Endothelial cell of umbilical vein (primary cell): ENCODE data around the gene AMZ1. TPM values are rescaled to one million over a fixed set of nuclear protein-coding genes. Genes with fewer than 3 reads are reported as not detected.
A peak's percentile ranks its signal among the peaks of the same experiment; 100 is the strongest.

Experiments
- BruUV-seq: library from RNA; stranded (reverse); fragments of 400-500 nt; replicated peaks from 2 replicates; lab custom pipeline; 2021; lab: Mats Ljungman, UMichigan
- CTCF ChIA-PET: fragments of 300-600, 350-600 bp; sonication (Branson Sonifier 250); formaldehyde crosslinking; loops from one replicate; lab custom pipeline; 2021; ENCODE audit warnings: antibody characterized with exemption, inconsistent platforms; lab: Charles Lee
- POLR2A ChIA-PET: fragments of 300-600, 350-600 bp; sonication (Branson Sonifier 250); formaldehyde crosslinking; loops from one replicate; lab custom pipeline; 2021; ENCODE audit warnings: antibody characterized with exemption, inconsistent platforms; lab: Charles Lee
- DNase-seq: peaks from one replicate; pipeline ENCODE4 v3.0.0-alpha.2; 2011; ENCODE audit warnings: low read depth, low spot score
- FAIRE-seq: peaks from 2 replicates; lab custom pipeline; 2011; peaks lifted over from hg19 to GRCh38; lab: Jason Lieb, UNC
- H2AFZ ChIP-seq: 2 replicates; pipeline ENCODE4 v1.6.0; 2012; ENCODE audit warnings: low read depth, low read length, control low read depth, inconsistent platforms
- H3K27ac ChIP-seq: 2 replicates; pipeline ENCODE4 v1.5.1; 2011; ENCODE audit warnings: low read depth, mild to moderate bottlenecking, control low read depth, low read length, moderate library complexity; ENCODE audit not compliant: insufficient read depth
- H3K27me3 ChIP-seq, 2 experiments: 2 replicates each; pipeline versions ENCODE4 v1.6.0 to v1.6.1; 2011; ENCODE audit warnings: low read length in 2 of 2, mixed read lengths in 1 of 2; ENCODE audit not compliant: control insufficient read depth in 2 of 2, insufficient read depth in 2 of 2
- H3K36me3 ChIP-seq, 2 experiments: 2 replicates in 1 of 2; 3 replicates in 1 of 2; pipeline ENCODE4 v1.5.1; 2011; ENCODE audit warnings: low read length in 2 of 2, mild to moderate bottlenecking in 1 of 2, moderate library complexity in 1 of 2; ENCODE audit not compliant: control insufficient read depth in 2 of 2, insufficient read depth in 2 of 2; ENCODE audit errors: extremely low read depth in 1 of 2
- H3K4me1 ChIP-seq: 3 replicates; pipeline ENCODE4 v1.5.1; 2011; ENCODE audit warnings: mild to moderate bottlenecking, low read length; ENCODE audit not compliant: control insufficient read depth, insufficient read depth; ENCODE audit errors: extremely low read depth
- H3K4me2 ChIP-seq: 2 replicates; pipeline ENCODE4 v1.6.1; 2011; ENCODE audit warnings: low read length, control low read depth, mixed read lengths; ENCODE audit not compliant: insufficient read depth
- H3K4me3 ChIP-seq, 3 experiments: fragments of 200-600 bp in 1 of 3; sonication (generic), shearing (Covaris generic) in 1 of 3; replicated peaks in 1 of 3; 2 replicates each; pipeline ENCODE4 v1.5.1; 2011 to 2016; ENCODE audit warnings: control low read depth in 3 of 3, low read length in 3 of 3, mild to moderate bottlenecking in 2 of 3, inconsistent platforms in 1 of 3, low read depth in 1 of 3, moderate library complexity in 1 of 3; ENCODE audit not compliant: insufficient read depth in 1 of 3
- H3K79me2 ChIP-seq: 2 replicates; pipeline ENCODE4 v1.6.0; 2012; ENCODE audit warnings: low read length, inconsistent platforms; ENCODE audit not compliant: control insufficient read depth, insufficient read depth
- H3K9ac ChIP-seq: replicated peaks from 2 replicates; pipeline ENCODE3; 2011; ENCODE audit warnings: low read length, control low read depth; ENCODE audit not compliant: insufficient read depth; ENCODE audit errors: extremely low read depth
- H3K9me1 ChIP-seq: replicated peaks from 3 replicates; pipeline ENCODE4 v1.6.0; 2011; ENCODE audit warnings: mild to moderate bottlenecking, low read length; ENCODE audit not compliant: control insufficient read depth, insufficient read depth; ENCODE audit errors: extremely low read depth
- H3K9me3 ChIP-seq: replicated peaks from 2 replicates; pipeline ENCODE4 v1.5.1; 2012; ENCODE audit warnings: low read length, inconsistent platforms; ENCODE audit not compliant: control insufficient read depth, insufficient read depth
- H4K20me1 ChIP-seq: replicated peaks from 2 replicates; pipeline ENCODE3; 2011; ENCODE audit warnings: mild to moderate bottlenecking, low read length; ENCODE audit not compliant: control insufficient read depth, insufficient read depth; ENCODE audit errors: extremely low read depth
- CTCF ChIP-seq, 2 donors: IDR thresholded peaks; 1 replicate in 1 of 2; 2 replicates in 1 of 2; pipeline ENCODE4 v1.5.1; 2011; ENCODE audit warnings: low read length in 2 of 2, mild to moderate bottlenecking in 2 of 2, moderate library complexity in 2 of 2, control low read depth in 1 of 2, inconsistent platforms in 1 of 2, low read depth in 1 of 2; ENCODE audit not compliant: insufficient read depth in 1 of 2; ENCODE audit errors: extremely low read depth in 1 of 2
- EZH2 ChIP-seq: IDR thresholded peaks from 2 replicates; pipeline ENCODE4 v1.6.1; 2012; ENCODE audit warnings: borderline replicate concordance, low read depth, mild to moderate bottlenecking, moderate library complexity, low read length, inconsistent platforms; ENCODE audit not compliant: severe bottlenecking
- FOS ChIP-seq: IDR thresholded peaks from 2 replicates; pipeline ENCODE4 v1.6.1; 2011; ENCODE audit warnings: mild to moderate bottlenecking, low read length, moderate library complexity, borderline replicate concordance; ENCODE audit not compliant: insufficient read depth
- GATA2 ChIP-seq: IDR thresholded peaks from 2 replicates; pipeline ENCODE4 v1.7.0; 2011; ENCODE audit warnings: low read depth, mild to moderate bottlenecking, moderate library complexity, mixed read lengths, low read length; ENCODE audit not compliant: insufficient read length, insufficient read depth
- JUN ChIP-seq: IDR thresholded peaks from 2 replicates; pipeline ENCODE4 v1.6.1; 2011; ENCODE audit warnings: borderline replicate concordance, low read depth; ENCODE audit not compliant: insufficient read length, insufficient read depth
- MAX ChIP-seq: IDR thresholded peaks from 2 replicates; pipeline ENCODE4 v1.6.1; 2011; ENCODE audit not compliant: insufficient read depth, insufficient read length
- MYC ChIP-seq: IDR thresholded peaks from one replicate; pipeline ENCODE4 v1.6.1; 2011; ENCODE audit warnings: mild to moderate bottlenecking, low read depth, low read length
- POLR2A ChIP-seq: IDR thresholded peaks from 2 replicates; pipeline ENCODE4 v1.6.1; 2012; ENCODE audit warnings: low read depth, mild to moderate bottlenecking, control low read depth, low read length
- POLR2AphosphoS5 ChIP-seq: IDR thresholded peaks from 2 replicates; pipeline ENCODE4 v1.6.1; 2012; ENCODE audit warnings: low read depth, mild to moderate bottlenecking, control low read depth, low read length, moderate library complexity; ENCODE audit not compliant: insufficient read depth
- dilution Hi-C: fragments of 300-500 bp; cut with MboI; formaldehyde crosslinking; loops from one replicate; pipeline ENCODE4 v1.15.0; 2019; ENCODE audit warnings: low sequenced_read_pairs; ENCODE audit not compliant: extremely low pct_ligation_motif_present
- intact Hi-C: fragments of 100-400 bp; cut with micrococcal nuclease; formaldehyde crosslinking; loops from one replicate; pipeline ENCODE4 v1.10.0; 2022
- polyA plus RNA-seq, 4 experiments: library from polyadenylated mRNA; depleted of rRNA in 3 of 4; stranded (reverse) in 3 of 4; unstranded in 1 of 4; fragments of >200 nt; gene quantifications; 2 replicates each; pipeline versions ENCODE4 v1.2.1 to v1.2.3, GENCODE V29; 2011 to 2012; ENCODE audit warnings: missing spikeins in 1 of 4
- total RNA-seq: library from RNA; stranded (reverse); gene quantifications from 2 replicates; pipeline ENCODE4 v1.2.3, GENCODE V29; 2021

The AMZ1 gene
- total and polyA plus RNA-seq, 2 donors (not counting 3 experiments of a cell fraction or from before 2014, with no cell fraction given): not detected

GRCh38 chr7:2717293-2718261 lies 29.6 kb downstream of the AMZ1 start:
- Histone ChIP-seq H3K4me1 (peaks cover 9% of the 10 kb centered on the region), H3K36me3 (no peaks in the 10 kb centered on the region), H3K9me3 (no peaks in the 10 kb centered on the region), H3K27ac (no peak overlapping the region), H4K20me1 (no peaks in the 10 kb centered on the region), H3K9me1 (no peaks in the 10 kb centered on the region), H3K9ac (no peak overlapping the region), H3K79me2 (no peaks in the 10 kb centered on the region), H3K4me2 (no peak overlapping the region), H3K4me3 (no peak overlapping the region), H3K27me3 (no peaks in the 10 kb centered on the region), H2AFZ (no peak overlapping the region)
- intact Hi-C loops (loop anchor here (5.0 kb wide), 1 partner anchor 105 kb away; no protein-coding TSS in a partner anchor), dilution Hi-C loops (no loop called here)
- TF ChIP-seq GATA2: peak; percentile 9
- no peak for TF ChIP-seq POLR2A
- TF ChIP-seq FOS: no peak
- peak; percentile 58 for TF ChIP-seq POLR2AphosphoS5
- POLR2A ChIA-PET: interaction anchor here (0.6 kb wide), 1 partner anchor 69 kb away, joined by 3 read pairs; no protein-coding TSS in a partner anchor
- peak; percentile 72 for DNase-seq
- CTCF ChIA-PET: interaction anchor here (0.8 to 3.4 kb wide), 10 partner anchors 8 to 104 kb away, joined by 3 to 26 read pairs (median 4); no protein-coding TSS in a partner anchor
- FAIRE-seq: peak; percentile 86
- no TSS peak for BruUV-seq

GRCh38 chr7:2718296-2718965 lies 30.4 kb downstream of the AMZ1 start:
- no peaks in the 10 kb centered on the region for H3K79me2 ChIP-seq
- H3K27me3 ChIP-seq: no peaks in the 10 kb centered on the region
- FAIRE-seq (no peak), DNase-seq (no peak)
- no peaks in the 10 kb centered on the region for H3K36me3 ChIP-seq
- no peak overlapping the region for H2AFZ ChIP-seq
- ChIA-PET CTCF (interaction anchor here (1.0 to 3.4 kb wide), 10 partner anchors 9 to 267 kb away, joined by 3 to 26 read pairs (median 4); no protein-coding TSS in a partner anchor), POLR2A (no interaction called here)
- dilution Hi-C loops: no loop called here
- no TSS peak for BruUV-seq
- H3K27ac ChIP-seq: no peak overlapping the region
- TF ChIP-seq MAX (no peak), GATA2 (no peak), JUN (no peak), EZH2 (no peak), POLR2AphosphoS5 (no peak), POLR2A (no peak), FOS (no peak), MYC (no peak), CTCF (IDR thresholded peaks at IDR 0.05; ENCODE audit: extremely low read depth in 1 of 2, insufficient read depth in 1 of 2, low read depth in 1 of 2, low read length in 2 of 2) (no peak)
- no peak overlapping the region for H3K4me3 ChIP-seq
- no peaks in the 10 kb centered on the region for H4K20me1 ChIP-seq
- no peaks in the 10 kb centered on the region for H3K9me1 ChIP-seq
- H3K4me1 ChIP-seq: peaks cover 9% of the 10 kb centered on the region
- H3K9ac ChIP-seq: no peak overlapping the region
- H3K9me3 ChIP-seq: no peaks in the 10 kb centered on the region
- H3K4me2 ChIP-seq: no peak overlapping the region
- intact Hi-C loops: loop anchor here (5.0 kb wide), 1 partner anchor 104 kb away; no protein-coding TSS in a partner anchor
